Brain microvascular endothelial cell (primary cell): ENCODE measurements around the gene PHLPP1.

Experiments
- DNase-seq: peaks from one replicate; pipeline ENCODE4 v3.0.0-alpha.2; 2020
- H3K27ac ChIP-seq: fragments of 250-450 bp; sonication (Bioruptor Pico); 2 replicates; pipeline ENCODE4 v1.5.1; 2020; ENCODE audit warnings: mild to moderate bottlenecking, moderate library complexity
- H3K27me3 ChIP-seq: fragments of 250-450 bp; sonication (Bioruptor Pico); replicated peaks from 2 replicates; pipeline ENCODE4 v1.5.1; 2020; ENCODE audit warnings: mild to moderate bottlenecking
- H3K36me3 ChIP-seq: fragments of 250-450 bp; sonication (Bioruptor Pico); replicated peaks from 2 replicates; pipeline ENCODE4 v1.5.1; 2020; ENCODE audit warnings: mild to moderate bottlenecking
- H3K4me3 ChIP-seq: 2 replicates; pipeline ENCODE4 v1.5.1; 2011; ENCODE audit warnings: low read depth, mild to moderate bottlenecking, control low read depth, low read length, moderate library complexity
- in situ Hi-C: cut with HindIII; loops from 2 replicates; pipeline ENCODE4 v1.10.0; 2017; ENCODE audit warnings: low sequenced_read_pairs, low pct_ligation_motif_present
- TF ChIP-seq, protein P1 (sequence below): IDR thresholded peaks from 2 replicates; pipeline ENCODE4 v1.5.1; 2011; ENCODE audit warnings: low read depth, mild to moderate bottlenecking, moderate library complexity, low read length, control low read depth, inconsistent platforms; ENCODE audit errors: missing control alignments

The PHLPP1 gene

DNA sequence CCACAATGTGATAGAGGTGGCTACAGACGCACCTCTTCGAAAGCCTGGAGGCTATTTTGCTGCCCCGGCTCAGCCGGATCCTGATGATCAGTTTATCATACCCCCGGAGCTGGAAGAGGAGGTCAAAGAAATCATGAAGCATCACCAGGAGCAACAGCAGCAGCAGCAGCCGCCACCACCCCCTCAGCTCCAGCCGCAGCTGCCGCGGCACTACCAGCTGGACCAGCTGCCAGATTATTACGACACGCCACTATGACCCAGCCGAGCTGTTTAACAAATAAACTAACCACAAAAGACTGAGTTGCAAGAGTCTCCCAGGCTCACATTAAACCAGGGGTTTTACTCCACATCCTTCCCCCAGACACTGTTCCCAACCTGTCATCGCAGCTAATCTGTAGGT lies 263.8 kb downstream of the PHLPP1 start:
- in situ Hi-C loops, result no loop called here
- Histone ChIP-seq H3K27me3 (no peaks in the 10 kb centered on the region), H3K36me3 (peaks cover 2% of the 10 kb centered on the region), H3K27ac (no peak overlapping the region), H3K4me3 (no peak overlapping the region)
- TF ChIP-seq, protein P1, sequence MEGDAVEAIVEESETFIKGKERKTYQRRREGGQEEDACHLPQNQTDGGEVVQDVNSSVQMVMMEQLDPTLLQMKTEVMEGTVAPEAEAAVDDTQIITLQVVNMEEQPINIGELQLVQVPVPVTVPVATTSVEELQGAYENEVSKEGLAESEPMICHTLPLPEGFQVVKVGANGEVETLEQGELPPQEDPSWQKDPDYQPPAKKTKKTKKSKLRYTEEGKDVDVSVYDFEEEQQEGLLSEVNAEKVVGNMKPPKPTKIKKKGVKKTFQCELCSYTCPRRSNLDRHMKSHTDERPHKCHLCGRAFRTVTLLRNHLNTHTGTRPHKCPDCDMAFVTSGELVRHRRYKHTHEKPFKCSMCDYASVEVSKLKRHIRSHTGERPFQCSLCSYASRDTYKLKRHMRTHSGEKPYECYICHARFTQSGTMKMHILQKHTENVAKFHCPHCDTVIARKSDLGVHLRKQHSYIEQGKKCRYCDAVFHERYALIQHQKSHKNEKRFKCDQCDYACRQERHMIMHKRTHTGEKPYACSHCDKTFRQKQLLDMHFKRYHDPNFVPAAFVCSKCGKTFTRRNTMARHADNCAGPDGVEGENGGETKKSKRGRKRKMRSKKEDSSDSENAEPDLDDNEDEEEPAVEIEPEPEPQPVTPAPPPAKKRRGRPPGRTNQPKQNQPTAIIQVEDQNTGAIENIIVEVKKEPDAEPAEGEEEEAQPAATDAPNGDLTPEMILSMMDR, result no peak
- peak; percentile 21 for DNase-seq

DNA sequence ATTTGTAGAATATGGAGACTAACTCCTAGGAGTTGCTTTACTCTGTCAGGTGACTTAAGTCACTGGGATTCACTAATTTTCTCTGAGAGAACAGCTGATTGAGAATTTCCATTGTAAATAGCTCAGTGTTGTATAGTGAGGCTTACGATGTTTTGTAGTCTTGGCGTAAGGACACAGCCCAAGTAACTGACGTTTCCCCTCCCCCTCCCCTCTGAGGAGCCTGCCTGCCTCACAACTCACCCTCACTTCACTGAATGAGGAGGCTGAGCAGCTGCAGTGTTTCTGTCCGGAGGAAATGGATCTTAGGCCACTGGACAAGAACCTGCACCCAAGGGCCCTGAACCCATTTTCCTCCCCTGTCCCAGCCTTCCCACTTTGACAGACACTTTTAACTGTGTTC lies 264.6 kb downstream of the PHLPP1 start:
- TF ChIP-seq, protein P1, result no peak
- in situ Hi-C loops, result no loop called here
- peaks cover 2% of the 10 kb centered on the region for H3K36me3 ChIP-seq
- H3K27ac ChIP-seq, result no peak overlapping the region
- no peak overlapping the region for H3K4me3 ChIP-seq
- DNase-seq, result no peak
- no peaks in the 10 kb centered on the region for H3K27me3 ChIP-seq

DNA sequence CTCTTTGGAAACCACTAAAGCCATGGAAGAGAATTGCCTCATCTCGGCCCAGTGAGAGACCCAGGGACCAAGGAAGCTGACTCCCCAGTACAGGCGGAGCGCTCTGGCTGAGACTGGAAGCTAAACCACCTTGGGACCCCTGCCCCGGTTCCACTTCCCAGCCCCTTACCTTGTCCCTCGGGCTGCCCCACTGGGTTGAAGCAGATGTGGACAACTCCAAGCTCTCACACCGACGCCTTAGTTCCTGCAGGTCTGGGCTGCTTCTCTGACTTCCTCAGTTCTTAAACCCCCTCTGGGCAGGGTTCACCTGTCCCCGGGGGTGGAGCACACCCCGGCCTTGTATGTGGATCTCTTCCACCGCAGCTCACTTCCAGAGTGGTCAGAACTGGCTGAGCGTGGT lies 266.2 kb downstream of the PHLPP1 start:
- peaks cover 2% of the 10 kb centered on the region for H3K36me3 ChIP-seq
- H3K4me3 ChIP-seq, result no peak overlapping the region
- TF ChIP-seq, protein P1, result no peak
- no peaks in the 10 kb centered on the region for H3K27me3 ChIP-seq
- H3K27ac ChIP-seq, result no peak overlapping the region
- no peak for DNase-seq
- in situ Hi-C loops, result no loop called here

DNA sequence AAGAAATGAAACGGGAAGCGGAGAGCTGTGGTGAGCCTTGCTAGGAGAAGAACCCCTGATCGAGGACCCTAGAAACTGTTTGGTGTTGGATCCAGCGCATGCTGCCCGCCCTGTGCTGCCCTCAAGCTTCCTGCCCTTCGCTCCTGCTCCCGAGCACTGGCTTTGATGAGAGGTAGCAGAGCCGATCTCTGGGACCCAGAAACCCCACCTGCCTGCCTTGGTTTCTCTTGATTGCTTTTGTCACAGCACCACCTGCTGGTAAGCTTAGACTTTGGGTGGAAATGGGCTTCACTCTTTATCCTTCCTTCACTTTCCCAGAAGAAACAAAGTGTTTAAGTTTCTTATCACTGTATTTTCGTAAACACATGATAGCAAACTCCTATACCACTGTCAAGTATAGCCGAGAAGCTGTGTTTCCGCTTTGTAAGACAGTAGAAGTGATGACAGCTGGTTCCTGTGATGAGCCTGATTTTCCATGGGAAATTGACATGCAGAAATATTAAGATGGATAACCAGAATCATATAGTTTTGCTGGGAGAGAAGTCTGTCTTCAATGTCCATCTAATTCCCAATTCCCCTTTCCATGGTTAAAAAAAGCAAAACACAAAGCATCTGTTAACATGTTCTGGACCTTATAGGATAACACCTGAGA lies 267.4 kb downstream of the PHLPP1 start:
- no peaks in the 10 kb centered on the region for H3K27me3 ChIP-seq
- in situ Hi-C loops, result no loop called here
- DNase-seq, result peak; percentile 33
- peaks cover 2% of the 10 kb centered on the region for H3K36me3 ChIP-seq
- H3K27ac ChIP-seq, result no peak overlapping the region
- TF ChIP-seq, protein P1, result peak; percentile 88
- peak overlapping the region; percentile 33 for H3K4me3 ChIP-seq

DNA sequence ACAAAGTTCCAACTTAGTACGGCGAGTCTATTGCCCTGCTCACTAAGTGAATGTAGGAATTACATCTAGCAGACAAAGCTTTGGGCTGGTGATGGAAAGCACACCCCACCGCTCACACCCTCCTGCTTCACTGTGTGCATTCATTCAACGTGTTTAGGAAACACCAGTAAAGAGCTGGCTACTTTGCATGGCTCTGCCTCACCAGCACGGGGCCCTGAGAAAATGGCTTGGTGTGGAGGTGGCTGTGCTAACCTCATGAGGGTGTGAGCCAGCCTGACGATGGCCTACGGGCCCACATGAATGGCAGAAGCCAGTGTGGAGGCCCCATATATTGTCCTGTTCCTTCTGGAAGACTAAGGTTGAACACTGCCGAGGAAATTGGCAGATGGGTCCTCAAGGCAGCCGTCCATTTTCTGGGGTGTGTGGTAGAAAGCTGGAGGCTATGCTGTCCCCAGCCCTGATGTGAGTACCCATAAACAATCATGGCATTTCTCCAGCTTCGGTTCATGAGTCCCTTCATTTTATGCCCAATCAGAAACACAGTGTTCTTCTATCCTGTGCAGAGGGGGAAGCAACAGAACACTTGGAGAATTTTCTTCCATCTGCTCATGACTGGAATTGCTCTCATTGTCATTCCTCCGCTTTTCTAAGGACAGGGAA lies 269.4 kb downstream of the PHLPP1 start:
- in situ Hi-C loops, result no loop called here
- H3K36me3 ChIP-seq, result no peaks in the 10 kb centered on the region
- TF ChIP-seq, protein P1, result no peak
- H3K27me3 ChIP-seq, result no peaks in the 10 kb centered on the region
- H3K27ac ChIP-seq, result no peak overlapping the region
- DNase-seq, result no peak
- no peak overlapping the region for H3K4me3 ChIP-seq
